Measurements from ENCODE around the gene C1QL3.

The C1QL3 gene

DNA sequence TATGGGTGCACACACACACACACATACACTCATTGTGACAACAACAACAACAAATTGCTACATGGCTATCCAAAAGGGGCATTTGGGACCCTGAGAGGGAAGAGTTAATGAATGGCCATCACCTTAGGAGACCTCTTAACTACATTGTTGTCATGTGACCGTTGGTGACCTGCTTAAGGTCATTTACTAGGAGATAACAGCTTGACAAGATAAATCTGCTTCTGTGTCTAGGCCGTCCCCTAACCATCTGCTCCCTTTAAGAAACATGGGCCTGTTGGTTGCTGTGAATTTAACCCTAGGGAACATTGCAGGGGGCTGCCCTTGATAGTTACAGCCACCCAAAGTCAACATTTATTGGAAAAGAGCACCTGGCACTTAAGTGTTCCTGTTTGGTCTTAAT is 29.7 kb downstream of the C1QL3 start:
- DNase-seq, result no peak

DNA sequence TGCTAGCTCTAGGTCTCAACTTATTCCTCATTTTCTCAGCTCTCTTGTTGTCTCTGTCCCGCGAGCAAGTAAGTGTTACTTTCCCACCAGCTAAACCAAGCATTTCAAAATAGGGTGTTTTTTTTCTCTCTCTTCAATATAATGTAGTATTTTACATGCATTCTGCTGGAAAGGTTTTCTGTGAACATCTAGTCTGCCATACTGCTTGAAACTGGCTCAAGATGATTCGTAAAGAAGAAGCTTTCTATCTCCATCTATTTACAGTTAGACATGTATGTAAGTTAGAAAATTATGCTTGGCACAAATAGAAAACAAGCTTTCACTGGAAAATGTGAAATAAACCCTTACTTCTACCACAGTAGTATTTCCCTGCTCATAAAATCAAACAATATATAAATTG is 31.2 kb downstream of the C1QL3 start:
- no peak for DNase-seq

DNA sequence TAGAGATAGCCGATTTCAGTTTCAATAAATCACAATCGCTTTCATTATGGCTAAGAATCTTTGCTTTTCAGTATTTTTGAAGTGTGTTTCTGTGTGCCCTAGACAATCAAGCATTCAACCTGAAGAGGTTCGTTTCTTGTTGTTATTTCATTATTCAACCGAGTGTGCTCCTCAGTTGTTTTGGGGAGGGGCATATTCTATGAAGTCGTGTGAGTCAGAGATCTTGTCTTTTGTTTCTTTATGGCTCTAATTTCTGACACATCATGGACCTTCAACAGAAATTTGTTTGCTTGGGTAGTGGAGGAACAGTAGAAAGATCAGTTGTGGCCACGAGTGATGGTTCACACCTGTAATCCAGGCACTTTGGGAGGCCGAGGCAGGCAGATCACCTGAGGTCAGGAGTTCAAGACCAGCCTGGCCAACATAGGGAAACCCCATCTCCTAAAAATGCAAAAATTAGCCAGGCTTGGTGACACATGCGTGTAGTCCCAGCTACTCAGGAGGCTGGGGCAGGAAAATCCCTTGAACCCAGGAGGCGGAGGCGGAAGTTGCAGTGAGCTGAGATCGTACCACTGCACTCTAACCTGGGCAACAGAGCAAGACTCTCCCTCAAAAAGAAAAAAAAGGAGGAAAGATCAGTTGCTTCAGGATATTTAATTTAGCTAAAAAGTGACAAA is 38.3 kb downstream of the C1QL3 start:
- no peak for DNase-seq

- no peak for DNase-seq
Observed at GRCh38 chr10:16481052-16481728, 40.5 kb downstream of the C1QL3 start.

DNA sequence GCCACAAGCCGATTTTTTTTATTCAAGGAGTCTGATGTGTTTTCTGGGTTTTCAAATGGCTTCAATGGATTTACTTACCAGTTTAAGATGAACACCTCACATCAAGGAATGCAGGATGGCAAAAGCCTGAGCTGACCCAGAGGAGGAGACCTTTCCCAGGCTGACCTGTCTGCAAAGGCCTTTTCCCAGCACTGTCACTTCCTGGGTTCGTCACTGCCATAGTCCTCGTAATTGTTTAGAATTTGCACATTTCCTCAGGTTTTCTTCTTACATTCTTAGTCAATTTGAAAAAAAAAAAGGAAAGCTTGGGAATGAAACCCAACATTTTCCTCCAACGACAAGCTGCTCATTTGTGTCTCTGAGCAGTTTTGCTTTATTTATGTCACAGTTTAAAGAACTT is 42.9 kb downstream of the C1QL3 start:
- DNase-seq, result no peak

DNA sequence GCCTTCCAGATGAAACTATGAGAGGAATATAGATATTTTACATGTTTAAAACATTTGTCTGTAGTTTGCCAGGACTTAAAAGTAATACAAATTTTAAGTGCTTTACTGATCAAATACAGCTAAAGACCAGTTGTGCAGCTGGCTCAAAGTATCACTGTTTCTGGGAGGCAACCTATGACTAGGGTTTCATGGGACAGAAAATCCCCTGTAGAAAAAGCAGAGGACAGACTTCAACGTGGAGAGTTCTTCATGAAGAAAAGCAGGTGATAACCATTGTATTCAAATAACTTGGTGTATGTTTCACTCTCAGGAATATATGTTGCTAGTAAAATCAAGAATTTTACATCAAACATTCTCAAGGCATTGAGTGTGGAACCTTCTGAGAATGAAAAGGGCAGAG is 43.9 kb downstream of the C1QL3 start:
- no peak for DNase-seq

GRCh38 chr10:16472828-16473227 is 48.9 kb downstream of the C1QL3 start:
- DNase-seq, result no peak

GRCh38 chr10:16470747-16471146 is 50.9 kb downstream of the C1QL3 start:
- peak; percentile 24 for DNase-seq

- DNase-seq, result no peak
Observed at GRCh38 chr10:16466001-16466400, 55.7 kb downstream of the C1QL3 start.
